K562 (cell line): ENCODE measurements around the gene ENOSF1. TPM values are rescaled to one million over a fixed set of nuclear protein-coding genes. Genes with fewer than 3 reads are reported as not detected.
A peak's percentile ranks its signal among the peaks of the same experiment; 100 is the strongest.

Experiments
- ATAC-seq: fragments of 200-7000 bp; cut with Tn5 transposase; 3 replicates; pipeline ENCODE4 v1.9.1; 2020; ENCODE audit warnings: moderate library complexity
- BruUV-seq: library from RNA; stranded (reverse); fragments of 400-500 nt; replicated peaks from 2 replicates; lab custom pipeline; 2021; lab: Mats Ljungman, UMichigan
- CTCF ChIA-PET: fragments of 300-600 bp; formaldehyde crosslinking; extraction: SDS; loops from one replicate; lab custom pipeline; 2021; ENCODE audit warnings: low intra/inter-chr PET ratio; lab: Yijun Ruan, JAX
- POLR2A ChIA-PET: fragments of 300-600, 350-650 bp; sonication (Branson Sonifier 250); formaldehyde crosslinking; extraction: SDS; loops from one replicate; lab custom pipeline; 2021; ENCODE audit warnings: antibody characterized with exemption, inconsistent platforms; lab: Yijun Ruan, JAX
- DNase-seq, 4 experiments: peaks; one replicate each; pipeline versions ENCODE4 v3.0.0 to v3.0.0-alpha.2; 2011 to 2018; ENCODE audit warnings: low spot score in 3 of 4, mixed read lengths in 3 of 4; ENCODE audit errors: extremely low read depth in 1 of 4
- FAIRE-seq: peaks from 2 replicates; lab custom pipeline; 2011; peaks lifted over from hg19 to GRCh38; lab: Jason Lieb, UNC
- H2AFZ ChIP-seq: 2 replicates; pipeline ENCODE4 v1.6.0; 2011; ENCODE audit warnings: low read depth, low read length, control low read depth, inconsistent platforms
- H3K27ac ChIP-seq: fragments of 200-600 bp; 3 replicates; pipeline ENCODE4 v1.8.0; 2011; ENCODE audit warnings: low read depth, mild to moderate bottlenecking, control low read depth, inconsistent platforms, low read length, moderate library complexity, mixed read lengths; ENCODE audit errors: extremely low read depth
- H3K27me3 ChIP-seq, 2 experiments: fragments of 300-600 bp in 1 of 2; 2 replicates in 1 of 2; 3 replicates in 1 of 2; pipeline versions ENCODE4 v1.6.0 to v1.8.0; 2011; ENCODE audit warnings: inconsistent platforms in 2 of 2, low read length in 2 of 2, mild to moderate bottlenecking in 1 of 2, mixed read lengths in 1 of 2, moderate library complexity in 1 of 2; ENCODE audit not compliant: control insufficient read depth in 2 of 2, insufficient read depth in 2 of 2
- H3K36me3 ChIP-seq: fragments of 300-600 bp; 3 replicates; pipeline ENCODE4 v1.8.0; 2011; ENCODE audit warnings: mild to moderate bottlenecking, low read length, inconsistent platforms; ENCODE audit not compliant: control insufficient read depth, insufficient read depth
- H3K4me1 ChIP-seq, 2 experiments: fragments of 200-600 bp in 1 of 2; replicated peaks in 1 of 2; 2 replicates in 1 of 2; 3 replicates in 1 of 2; pipeline versions ENCODE4 v1.5.1 to v1.8.0; 2011; ENCODE audit warnings: inconsistent platforms in 2 of 2, low read length in 2 of 2, mild to moderate bottlenecking in 1 of 2, mixed read lengths in 1 of 2, moderate library complexity in 1 of 2; ENCODE audit not compliant: control insufficient read depth in 2 of 2, insufficient read depth in 2 of 2
- H3K4me2 ChIP-seq: 2 replicates; pipeline ENCODE4 v1.6.1; 2011; ENCODE audit warnings: low read length, control low read depth, inconsistent platforms, mixed read lengths; ENCODE audit not compliant: insufficient read depth
- H3K4me3 ChIP-seq: fragments of 200-600 bp; sonication (generic), shearing (Covaris generic); 2 replicates; pipeline ENCODE4 v1.5.1; 2016; ENCODE audit warnings: control low read depth, inconsistent platforms
- H3K79me2 ChIP-seq: fragments of 200-600 bp; 3 replicates; pipeline ENCODE4 v1.8.0; 2011; ENCODE audit warnings: low read length, inconsistent platforms; ENCODE audit not compliant: control insufficient read depth, insufficient read depth
- H3K9ac ChIP-seq, 2 experiments: 2 replicates each; pipeline versions ENCODE4 v1.6.0 to v1.6.1; 2011; ENCODE audit warnings: low read depth in 2 of 2, low read length in 2 of 2, control low read depth in 1 of 2, inconsistent platforms in 1 of 2, mild to moderate bottlenecking in 1 of 2, mixed read lengths in 1 of 2; ENCODE audit not compliant: insufficient read depth in 1 of 2
- H3K9me1 ChIP-seq: one replicate; pipeline ENCODE4 v1.6.0; 2011; ENCODE audit warnings: inconsistent platforms, mild to moderate bottlenecking, low read length, moderate library complexity; ENCODE audit not compliant: control insufficient read depth, insufficient read depth
- H3K9me3 ChIP-seq: replicated peaks from 2 replicates; pipeline ENCODE4 v1.5.1; 2011; ENCODE audit warnings: low read depth, low read length, inconsistent platforms; ENCODE audit not compliant: control insufficient read depth, insufficient read depth
- H4K20me1 ChIP-seq: replicated peaks from 2 replicates; pipeline ENCODE4 v1.6.1; 2011; ENCODE audit warnings: low read length, inconsistent platforms, mixed read lengths; ENCODE audit not compliant: control insufficient read depth, insufficient read depth
- CXXC5 ChIP-seq: fragments of 250-450 bp; sonication (Bioruptor Pico); IDR thresholded peaks from 2 replicates; pipeline ENCODE4 v1.8.0; 2022; ENCODE audit warnings: inconsistent platforms, mild to moderate bottlenecking, moderate library complexity
- DACH1 ChIP-seq: fragments of 450-650 bp; IDR thresholded peaks from 2 replicates; pipeline ENCODE4 v1.6.1; 2018; ENCODE audit not compliant: partially characterized antibody
- DPF2 ChIP-seq: fragments of 450-650 bp; IDR thresholded peaks from 2 replicates; pipeline ENCODE4 v1.6.1; 2016
- FOSL1 ChIP-seq: fragments of 200-800 bp; sonication (Bioruptor generic); conservative IDR thresholded peaks from 2 replicates; pipeline ENCODE4 v1.6.1; 2016; ENCODE audit warnings: missing genetic modification characterization, missing compliant biosample characterization
- GATA2 ChIP-seq: sonication (generic); formaldehyde crosslinking; IDR thresholded peaks from 2 replicates; pipeline ENCODE4 v1.4.0; 2020; ENCODE audit warnings: mild to moderate bottlenecking, missing genetic modification reagents
- GATAD2B ChIP-seq: fragments of 450-650 bp; IDR thresholded peaks from 2 replicates; pipeline ENCODE4 v1.6.1; 2017; ENCODE audit warnings: mild to moderate bottlenecking, borderline replicate concordance
- MCM3 ChIP-seq: fragments of 450-650 bp; IDR thresholded peaks from 2 replicates; pipeline ENCODE4 v1.6.1; 2016
- SMARCC2 ChIP-seq: fragments of 450-650 bp; IDR thresholded peaks from 2 replicates; pipeline ENCODE4 v1.6.1; 2017; ENCODE audit warnings: antibody characterized with exemption, moderate library complexity, mild to moderate bottlenecking, low read depth
- SMARCE1 ChIP-seq: fragments of 450-650 bp; IDR thresholded peaks from 2 replicates; pipeline ENCODE4 v1.7.1; 2016; ENCODE audit warnings: mild to moderate bottlenecking
- SOX6 ChIP-seq: fragments of 450-650 bp; IDR thresholded peaks from 2 replicates; pipeline ENCODE4 v1.6.1; 2014; ENCODE audit warnings: mild to moderate bottlenecking
- STAT5A ChIP-seq: IDR thresholded peaks from 2 replicates; pipeline ENCODE4 v1.6.1; 2012; ENCODE audit warnings: low read length, inconsistent platforms, borderline replicate concordance
- TAL1 ChIP-seq: fragments of 450-650 bp; IDR thresholded peaks from 2 replicates; pipeline ENCODE4 v1.6.1; 2016; ENCODE audit warnings: mild to moderate bottlenecking
- TCF7L2 ChIP-seq: fragments of 150-350 bp; IDR thresholded peaks from 2 replicates; pipeline ENCODE4 v1.6.1; 2016; ENCODE audit warnings: low read depth, mild to moderate bottlenecking, low read length, moderate library complexity
- TEAD4 ChIP-seq, 2 experiments: sonication (generic) in 1 of 2; formaldehyde crosslinking in 1 of 2; IDR thresholded peaks; 2 replicates each; pipeline versions ENCODE4 v1.6.1 to v1.8.0; 2012 to 2022; ENCODE audit warnings: borderline replicate concordance in 1 of 2, inconsistent platforms in 1 of 2, low read length in 1 of 2, mild to moderate bottlenecking in 1 of 2, missing genetic modification reagents in 1 of 2
- ZBTB1 ChIP-seq: sonication (generic); formaldehyde crosslinking; IDR thresholded peaks from 2 replicates; pipeline ENCODE4 v1.8.1; 2023; ENCODE audit warnings: missing genetic modification reagents, low read depth, mild to moderate bottlenecking, borderline replicate concordance
- ZNF316 ChIP-seq: fragments of 450-650 bp; IDR thresholded peaks from 2 replicates; pipeline ENCODE4 v1.6.1; 2016
- in situ Hi-C: fragments of 300-500 bp; cut with MboI; formaldehyde crosslinking; loops from 4 replicates; pipeline ENCODE4 v1.15.0; 2018; ENCODE audit warnings: inconsistent platforms, mixed read lengths
- intact Hi-C: fragments of 100-400 bp; cut with micrococcal nuclease; formaldehyde crosslinking; loops from 2 replicates; pipeline ENCODE4 v1.14.2; 2022
- polyA plus RNA-seq, 8 experiments: library from polyadenylated mRNA; depleted of rRNA in 4 of 8; stranded (reverse) in 5 of 8; unstranded in 3 of 8; fragments of >200 nt; fragmentation: Nextera tagmentation in 2 of 8; fragmentation: Illumina TruSeq in 1 of 8; extraction: Ambion mirVana in 2 of 8; extraction: Trizol in 1 of 8; gene quantifications; 2 replicates each; pipeline versions ENCODE4 v1.2.1 to v1.2.3, GENCODE V29; 2011 to 2014; ENCODE audit warnings: inconsistent platforms in 1 of 8, missing spikeins in 1 of 8
- total RNA-seq, 7 experiments: library from RNA; depleted of rRNA in 6 of 7; stranded (reverse); fragments of >200 nt in 6 of 7; fragmentation: Illumina TruSeq in 2 of 7; extraction: Trizol in 2 of 7; gene quantifications; 2 replicates each; pipeline versions ENCODE4 v1.2.1 to v1.2.3, GENCODE V29; 2011 to 2021; ENCODE audit warnings: low replicate concordance in 1 of 7
- TF ChIP-seq, protein P1 (sequence below): fragments of 450-650 bp; IDR thresholded peaks from 2 replicates; pipeline ENCODE4 v1.6.1; 2017; ENCODE audit warnings: mild to moderate bottlenecking, moderate library complexity
- TF ChIP-seq, protein P2 (sequence below): fragments of 250-450 bp; sonication (Bioruptor Pico); IDR thresholded peaks from 2 replicates; pipeline ENCODE4 v1.5.0; 2022; ENCODE audit warnings: mild to moderate bottlenecking
- TF ChIP-seq, protein P3 (sequence below): sonication (generic); formaldehyde crosslinking; IDR thresholded peaks from 2 replicates; pipeline ENCODE4 v1.9.0; 2022; ENCODE audit warnings: mild to moderate bottlenecking, missing genetic modification reagents
- TF ChIP-seq, protein P4 (sequence below): sonication (generic); formaldehyde crosslinking; IDR thresholded peaks from 2 replicates; pipeline ENCODE4 v1.8.0; 2022; ENCODE audit warnings: mild to moderate bottlenecking, missing genetic modification reagents

ENOSF1 gene
- total and polyA plus RNA-seq, 9 of the 15 experiments (the other 6 are each of a cell fraction or from before 2014, with no cell fraction given): 15.5 to 66.4 (median 46.5) TPM

DNA sequence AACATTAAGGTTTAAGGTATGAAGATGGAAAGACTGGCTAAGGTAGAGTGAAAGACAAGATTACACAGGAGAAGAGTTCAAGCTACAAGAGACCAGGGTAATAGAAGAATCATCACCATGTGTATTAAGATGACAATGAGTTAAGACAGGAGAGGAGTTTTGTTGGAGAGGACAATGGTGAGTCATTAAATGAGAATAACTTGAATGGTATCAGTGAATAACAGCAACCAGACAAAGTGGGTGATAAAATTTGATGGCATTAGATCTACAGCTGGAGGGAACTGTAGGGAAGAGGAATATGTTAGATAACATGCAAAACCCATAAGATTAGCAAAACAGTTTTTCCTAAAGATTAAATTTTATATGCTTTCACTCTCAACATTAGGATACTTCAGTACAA is 18.8 kb upstream of the ENOSF1 start:
- DNase-seq: peak; percentile 30 to 54 (median 44)
- ChIA-PET POLR2A (interaction anchor here (0.6 to 1.2 kb wide), 3 partner anchors 19 to 173 kb away, joined by 3 to 4 read pairs (median 3); partner anchors contain the start of genes ADCYAP1 and ENOSF1), CTCF (no interaction called here)
- no peaks in the 10 kb centered on the region for H3K9me3 ChIP-seq
- H3K4me2 ChIP-seq: peak overlapping the region; percentile 9; the same call in 1 of the 2 replicates
- 0 out of 2 replicates have a peak, but pooled peaks cover 4% of the 10 kb centered on the region for H4K20me1 ChIP-seq
- intact Hi-C loops (no loop called here), in situ Hi-C loops (no loop called here)
- H3K9me1 ChIP-seq: no peaks in the 10 kb centered on the region
- no peak for FAIRE-seq
- no TSS peak for BruUV-seq
- no peak overlapping the region for H2AFZ ChIP-seq
- H3K4me3 ChIP-seq: no peak overlapping the region
- peaks cover 3 to 7% of the 10 kb centered on the region in 2 experiments; a peak in 2 of 5 replicates for H3K4me1 ChIP-seq
- peak overlapping the region; percentile 0; the same call in 1 of the 3 replicates for H3K27ac ChIP-seq
- peaks cover 80% of the 10 kb centered on the region for H3K36me3 ChIP-seq
- H3K79me2 ChIP-seq: no peaks in the 10 kb centered on the region; the same call in 2 of the 3 replicates
- ATAC-seq: peak; percentile 19
- H3K27me3 ChIP-seq: no peaks in the 10 kb centered on the region
- no peak overlapping the region for H3K9ac ChIP-seq
- TF ChIP-seq SMARCC2 (peak; percentile 52; the same call in 1 of the 2 replicates), DPF2 (peak; percentile 80), MCM3 (no peak), ZBTB1 (CRISPR knock-in tag) (no peak), SOX6 (peak; percentile 85), FOSL1 (tag) (peak; percentile 85), ZNF316 (peak; percentile 33), GATAD2B (peak; percentile 79), TAL1 (peak; percentile 79), STAT5A (peak; percentile 42; the same call in 1 of the 2 replicates), GATA2 (CRISPR knock-in tag) (0 out of 2 replicates have a peak, but pooled peaks have one; percentile 65), SMARCE1 (peak; percentile 66), DACH1 (peak; percentile 16), TEAD4 (IDR thresholded peaks at IDR 0.05; ENCODE audit: low read length) (peak; percentile 80), TEAD4 (CRISPR knock-in tag; IDR thresholded peaks at IDR 0.05; ENCODE audit: borderline replicate concordance) (no peak), CXXC5 (CRISPR knock-in tag) (no peak), TCF7L2 (no peak)
- TF ChIP-seq, protein P1, sequence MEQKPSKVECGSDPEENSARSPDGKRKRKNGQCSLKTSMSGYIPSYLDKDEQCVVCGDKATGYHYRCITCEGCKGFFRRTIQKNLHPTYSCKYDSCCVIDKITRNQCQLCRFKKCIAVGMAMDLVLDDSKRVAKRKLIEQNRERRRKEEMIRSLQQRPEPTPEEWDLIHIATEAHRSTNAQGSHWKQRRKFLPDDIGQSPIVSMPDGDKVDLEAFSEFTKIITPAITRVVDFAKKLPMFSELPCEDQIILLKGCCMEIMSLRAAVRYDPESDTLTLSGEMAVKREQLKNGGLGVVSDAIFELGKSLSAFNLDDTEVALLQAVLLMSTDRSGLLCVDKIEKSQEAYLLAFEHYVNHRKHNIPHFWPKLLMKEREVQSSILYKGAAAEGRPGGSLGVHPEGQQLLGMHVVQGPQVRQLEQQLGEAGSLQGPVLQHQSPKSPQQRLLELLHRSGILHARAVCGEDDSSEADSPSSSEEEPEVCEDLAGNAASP: no peak
- TF ChIP-seq, protein P2, sequence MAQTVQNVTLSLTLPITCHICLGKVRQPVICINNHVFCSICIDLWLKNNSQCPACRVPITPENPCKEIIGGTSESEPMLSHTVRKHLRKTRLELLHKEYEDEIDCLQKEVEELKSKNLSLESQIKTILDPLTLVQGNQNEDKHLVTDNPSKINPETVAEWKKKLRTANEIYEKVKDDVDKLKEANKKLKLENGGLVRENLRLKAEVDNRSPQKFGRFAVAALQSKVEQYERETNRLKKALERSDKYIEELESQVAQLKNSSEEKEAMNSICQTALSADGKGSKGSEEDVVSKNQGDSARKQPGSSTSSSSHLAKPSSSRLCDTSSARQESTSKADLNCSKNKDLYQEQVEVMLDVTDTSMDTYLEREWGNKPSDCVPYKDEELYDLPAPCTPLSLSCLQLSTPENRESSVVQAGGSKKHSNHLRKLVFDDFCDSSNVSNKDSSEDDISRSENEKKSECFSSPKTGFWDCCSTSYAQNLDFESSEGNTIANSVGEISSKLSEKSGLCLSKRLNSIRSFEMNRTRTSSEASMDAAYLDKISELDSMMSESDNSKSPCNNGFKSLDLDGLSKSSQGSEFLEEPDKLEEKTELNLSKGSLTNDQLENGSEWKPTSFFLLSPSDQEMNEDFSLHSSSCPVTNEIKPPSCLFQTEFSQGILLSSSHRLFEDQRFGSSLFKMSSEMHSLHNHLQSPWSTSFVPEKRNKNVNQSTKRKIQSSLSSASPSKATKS (CRISPR knock-in tag): no peak
- TF ChIP-seq, protein P3, sequence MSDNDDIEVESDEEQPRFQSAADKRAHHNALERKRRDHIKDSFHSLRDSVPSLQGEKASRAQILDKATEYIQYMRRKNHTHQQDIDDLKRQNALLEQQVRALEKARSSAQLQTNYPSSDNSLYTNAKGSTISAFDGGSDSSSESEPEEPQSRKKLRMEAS (CRISPR knock-in tag): no peak
- TF ChIP-seq, protein P4, sequence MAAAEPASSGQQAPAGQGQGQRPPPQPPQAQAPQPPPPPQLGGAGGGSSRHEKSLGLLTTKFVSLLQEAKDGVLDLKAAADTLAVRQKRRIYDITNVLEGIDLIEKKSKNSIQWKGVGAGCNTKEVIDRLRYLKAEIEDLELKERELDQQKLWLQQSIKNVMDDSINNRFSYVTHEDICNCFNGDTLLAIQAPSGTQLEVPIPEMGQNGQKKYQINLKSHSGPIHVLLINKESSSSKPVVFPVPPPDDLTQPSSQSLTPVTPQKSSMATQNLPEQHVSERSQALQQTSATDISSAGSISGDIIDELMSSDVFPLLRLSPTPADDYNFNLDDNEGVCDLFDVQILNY (CRISPR knock-in tag): no peak
